Naive thymus-derived CD4-positive, alpha-beta T cell (primary cell): ENCODE results near the gene PEF1. TPM values are rescaled to one million over a fixed set of nuclear protein-coding genes. Genes with fewer than 3 reads are reported as not detected.
"Not testable (repeated sequence)": the region's sequence is repeated elsewhere in the genome, so short reads cannot be mapped to it uniquely, and the experiment has no call there.

Source experiments
- ATAC-seq: fragments of 150-1000 bp; cut with Tn5 transposase; 2 replicates; pipeline ENCODE4 v1.10.0; 2021; ENCODE audit warnings: mild to moderate bottlenecking, moderate library complexity
- CTCF ChIA-PET: fragments of 350-600 bp; sonication (Branson Sonifier 250); formaldehyde crosslinking; loops from one replicate; lab custom pipeline; 2021; ENCODE audit warnings: antibody characterized with exemption; lab: Charles Lee
- POLR2A ChIA-PET: fragments of 350-600 bp; sonication (Branson Sonifier 250); formaldehyde crosslinking; loops from one replicate; lab custom pipeline; 2021; ENCODE audit warnings: antibody characterized with exemption, inconsistent platforms; lab: Charles Lee
- DNase-seq, 9 donors: peaks; one replicate each; pipeline versions ENCODE4 v3.0.0 to v3.0.0-alpha.2; 2020 to 2022; ENCODE audit warnings: mixed read lengths in 1 of 9
- H3K27ac ChIP-seq: one replicate; pipeline ENCODE4 v1.7.0; 2013; ENCODE audit warnings: mild to moderate bottlenecking, low read depth, low read length, moderate library complexity
- H3K27me3 ChIP-seq, 2 donors: one replicate each; pipeline ENCODE4 v1.7.0; 2013; ENCODE audit warnings: low read length in 2 of 2, mild to moderate bottlenecking in 2 of 2, moderate library complexity in 2 of 2; ENCODE audit not compliant: control insufficient read depth in 2 of 2, insufficient read depth in 2 of 2
- H3K36me3 ChIP-seq, 3 experiments: 1 replicate in 2 of 3; 2 replicates in 1 of 3; pipeline ENCODE4 v1.7.0; 2013; ENCODE audit warnings: low read length in 3 of 3, mild to moderate bottlenecking in 3 of 3, moderate library complexity in 1 of 3; ENCODE audit not compliant: insufficient read depth in 3 of 3, control insufficient read depth in 2 of 3
- H3K4me1 ChIP-seq, 2 donors: one replicate each; pipeline ENCODE4 v1.7.0; 2013; ENCODE audit warnings: low read length in 2 of 2, mild to moderate bottlenecking in 2 of 2, moderate library complexity in 1 of 2; ENCODE audit not compliant: control insufficient read depth in 2 of 2, insufficient read depth in 2 of 2
- H3K4me3 ChIP-seq: 2 replicates; pipeline ENCODE4 v1.7.0; 2013; ENCODE audit warnings: mild to moderate bottlenecking, low read length
- H3K9me3 ChIP-seq, 3 experiments: 1 replicate in 2 of 3; 2 replicates in 1 of 3; pipeline ENCODE4 v1.7.0; 2013; ENCODE audit warnings: low read length in 3 of 3; ENCODE audit not compliant: control insufficient read depth in 2 of 3
- H3K27ac Mint-ChIP-seq, 9 donors: one replicate each; pipeline ENCODE4 v1.8.0; 2020 to 2022; ENCODE audit warnings: mixed read lengths in 9 of 9, mild to moderate bottlenecking in 8 of 9, moderate library complexity in 5 of 9, inconsistent platforms in 2 of 9
- H3K27me3 Mint-ChIP-seq, 5 donors: one replicate each; pipeline ENCODE4 v1.8.0; 2021 to 2022; ENCODE audit warnings: mixed read lengths in 5 of 5, mild to moderate bottlenecking in 1 of 5
- H3K36me3 Mint-ChIP-seq, 5 donors: one replicate each; pipeline ENCODE4 v1.8.0; 2020 to 2022; ENCODE audit warnings: mixed read lengths in 5 of 5, mild to moderate bottlenecking in 3 of 5, inconsistent platforms in 1 of 5
- H3K4me1 Mint-ChIP-seq, 7 donors: one replicate each; pipeline ENCODE4 v1.8.0; 2020 to 2022; ENCODE audit warnings: mixed read lengths in 7 of 7, mild to moderate bottlenecking in 3 of 7, inconsistent platforms in 1 of 7
- H3K4me3 Mint-ChIP-seq, 10 donors: one replicate each; pipeline ENCODE4 v1.8.0; 2020 to 2022; ENCODE audit warnings: mild to moderate bottlenecking in 10 of 10, mixed read lengths in 10 of 10, moderate library complexity in 6 of 10, inconsistent platforms in 2 of 10
- H3K9me3 Mint-ChIP-seq, 11 donors: one replicate each; pipeline ENCODE4 v1.8.0; 2020 to 2022; ENCODE audit warnings: mixed read lengths in 11 of 11, mild to moderate bottlenecking in 4 of 11, inconsistent platforms in 1 of 11, moderate library complexity in 1 of 11
- intact Hi-C, 2 donors: fragments of 100-400 bp; cut with micrococcal nuclease; formaldehyde crosslinking; loops; one replicate each; pipeline ENCODE4 v1.15.1; 2023
- polyA plus RNA-seq, 2 donors: library from polyadenylated mRNA; unstranded; fragments of 300-500 nt; fragmentation: Illumina TruSeq; gene quantifications; one replicate each; pipeline ENCODE4 v1.2.3, GENCODE V29; 2021
- total RNA-seq, 6 experiments: library from RNA in 5 of 6; stranded (reverse) in 5 of 6; gene quantifications; 1 replicate in 5 of 6; 2 replicates in 1 of 6; pipeline ENCODE4 v1.2.3 and lab custom pipeline; 2021 to 2026

Gene PEF1
- total and polyA plus RNA-seq, 7 experiments from 2014 or later: 37.7 to 87.7 (median 45.5) TPM

- no peaks in the 10 kb centered on the region for H3K36me3 ChIP-seq
- no peaks in the 10 kb centered on the region for H3K4me1 ChIP-seq
- CTCF ChIA-PET: interaction anchor here (0.6 kb wide), 1 partner anchor 825 kb away, joined by 3 read pairs; no protein-coding TSS in a partner anchor
- H3K36me3 Mint-ChIP-seq: no peaks in the 10 kb centered on the region
- no peaks in the 10 kb centered on the region for H3K9me3 ChIP-seq
- no peaks in the 10 kb centered on the region for H3K9me3 Mint-ChIP-seq
- DNase-seq (no peak), ATAC-seq (no peak)
- POLR2A ChIA-PET: no interaction called here
- peaks cover 0 to 6% (median 3%) of the 10 kb centered on the region in 7 donors for H3K4me1 Mint-ChIP-seq
- H3K4me3 Mint-ChIP-seq: no peak overlapping the region
- no peak overlapping the region for H3K27ac ChIP-seq
- H3K27me3 ChIP-seq: no peaks in the 10 kb centered on the region
- no peak overlapping the region for H3K4me3 ChIP-seq
- no peak overlapping the region for H3K27ac Mint-ChIP-seq
- peaks cover 23 to 35% (median 31%) of the 10 kb centered on the region in 5 donors for H3K27me3 Mint-ChIP-seq
- intact Hi-C loops: no loop called here
Observed at GRCh38 chr1:31591425-31592093, 53.1 kb downstream of the PEF1 start.

DNA sequence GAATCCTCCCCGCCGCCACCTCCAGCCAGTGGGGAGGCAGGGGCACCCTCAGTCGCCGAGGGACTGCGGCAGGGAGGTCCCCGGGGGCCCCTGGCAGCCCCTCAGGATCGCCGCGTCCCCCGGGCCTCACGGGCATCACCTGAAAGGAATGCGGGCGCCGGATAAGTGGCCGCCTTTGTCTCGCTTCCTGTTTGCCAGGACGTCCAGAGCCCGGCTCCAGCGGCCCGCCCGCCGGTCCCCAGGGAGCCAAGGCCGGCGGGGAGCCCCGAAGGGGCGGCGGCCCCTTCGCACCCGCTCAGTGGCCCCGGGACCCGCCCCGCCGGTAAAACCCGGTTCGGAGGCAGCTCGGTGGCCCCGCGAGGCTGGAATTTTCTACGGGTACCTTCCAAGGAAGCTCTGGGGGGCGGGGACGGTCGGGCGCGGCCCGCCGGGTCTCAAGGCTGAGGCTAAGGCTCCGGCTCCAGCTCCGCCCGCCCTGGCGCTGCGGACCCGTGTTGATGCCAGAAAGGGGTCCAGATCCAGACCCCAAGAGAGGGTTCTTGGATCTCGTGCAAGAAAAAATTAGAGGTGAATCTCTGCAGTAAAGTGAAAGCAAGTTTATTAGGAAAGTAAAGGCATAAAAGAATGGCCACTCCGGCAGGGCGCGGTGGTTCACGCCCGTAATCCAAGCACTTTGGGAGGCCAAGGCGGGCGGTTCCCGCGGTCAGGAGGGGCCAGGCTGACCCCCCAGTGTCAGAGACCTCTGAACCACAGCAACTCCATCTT, 55.7 kb downstream of the PEF1 start:
- ChIA-PET POLR2A (no interaction called here), CTCF (no interaction called here)

DNA sequence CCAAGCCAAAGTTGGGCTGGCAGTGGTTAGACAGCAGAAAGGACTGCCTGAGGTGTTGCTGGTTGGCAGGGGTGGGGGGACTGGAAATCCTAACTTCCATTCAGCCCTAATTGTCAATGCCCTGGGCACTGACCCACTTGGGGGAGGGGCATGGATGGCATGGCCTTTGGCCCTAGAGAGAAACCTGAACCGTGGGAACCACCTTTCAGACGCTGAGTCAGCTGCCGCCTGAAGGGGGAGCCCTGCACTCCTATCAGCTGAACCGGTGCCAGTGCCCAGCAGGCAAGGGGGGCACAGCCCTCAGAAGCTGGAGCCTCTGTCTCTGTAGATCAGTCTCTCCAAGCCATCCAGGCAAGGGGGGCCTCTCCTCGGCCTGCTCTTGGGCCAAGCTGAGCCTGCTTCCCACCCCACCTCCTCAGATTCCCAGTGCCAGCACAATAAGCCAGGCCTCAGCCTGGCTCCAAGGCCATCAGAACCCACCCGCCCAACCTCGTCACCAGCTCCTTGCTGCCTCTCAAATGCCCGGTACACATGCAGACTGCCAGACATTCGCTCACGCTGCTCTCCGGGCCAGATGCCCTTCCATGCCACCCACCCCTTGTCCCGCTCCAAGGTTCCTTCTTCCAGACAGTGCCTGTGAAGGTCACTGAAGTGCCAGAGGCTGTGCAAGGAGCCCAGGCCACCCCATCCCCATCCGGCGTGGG, 56.8 kb downstream of the PEF1 start:
- intact Hi-C loops: no loop called here
- no peak overlapping the region for H3K27ac ChIP-seq
- ATAC-seq: peak; percentile 72
- no peaks in the 10 kb centered on the region for H3K9me3 ChIP-seq
- no peaks in the 10 kb centered on the region for H3K36me3 ChIP-seq
- no peaks in the 10 kb centered on the region for H3K27me3 ChIP-seq
- peak in 4 of 9 donors; percentile 7 to 45 (median 12) for DNase-seq
- no peak overlapping the region for H3K4me3 ChIP-seq
- no peaks in the 10 kb centered on the region for H3K36me3 Mint-ChIP-seq
- POLR2A ChIA-PET: no interaction called here
- H3K27ac Mint-ChIP-seq: no peak overlapping the region
- H3K9me3 Mint-ChIP-seq: no peaks in the 10 kb centered on the region
- H3K27me3 Mint-ChIP-seq: peaks cover 23 to 31% (median 29%) of the 10 kb centered on the region in 5 donors
- H3K4me3 Mint-ChIP-seq: no peak overlapping the region
- H3K4me1 ChIP-seq: no peaks in the 10 kb centered on the region
- H3K4me1 Mint-ChIP-seq: peaks cover 0 to 6% (median 3%) of the 10 kb centered on the region in 7 donors
- CTCF ChIA-PET: interaction anchor here (0.6 kb wide), 1 partner anchor 932 kb away, joined by 3 read pairs; no protein-coding TSS in a partner anchor

More for the DNA sequence above, 55.7 kb downstream of the PEF1 start:
- H3K27me3 Mint-ChIP-seq: peaks cover 23 to 34% (median 30%) of the 10 kb centered on the region in 5 donors
- no peak for DNase-seq
- ATAC-seq: no peak
- H3K27ac Mint-ChIP-seq: peak overlapping the region in 1 of 9 donors; percentile 30
- no peaks in the 10 kb centered on the region for H3K4me1 ChIP-seq
- H3K9me3 Mint-ChIP-seq: no peaks in the 10 kb centered on the region
- H3K4me3 Mint-ChIP-seq: peak overlapping the region in 1 of 10 donors; percentile 20
- H3K36me3 ChIP-seq: no peaks in the 10 kb centered on the region
- H3K4me1 Mint-ChIP-seq: peaks cover 0 to 6% (median 3%) of the 10 kb centered on the region in 7 donors
- H3K9me3 ChIP-seq: no peaks in the 10 kb centered on the region
- H3K36me3 Mint-ChIP-seq: no peaks in the 10 kb centered on the region
- H3K27ac ChIP-seq: no peak overlapping the region
- no peaks in the 10 kb centered on the region for H3K27me3 ChIP-seq
- H3K4me3 ChIP-seq: no peak overlapping the region
- intact Hi-C loops: no loop called here

GRCh38 chr1:31587328-31587699, 57.4 kb downstream of the PEF1 start:
- H3K36me3 Mint-ChIP-seq, H3K4me3 ChIP-seq, H3K36me3 ChIP-seq, H3K9me3 Mint-ChIP-seq, ATAC-seq, H3K27ac ChIP-seq, intact Hi-C loops, H3K4me3 Mint-ChIP-seq, H3K4me1 Mint-ChIP-seq, H3K27ac Mint-ChIP-seq, H3K9me3 ChIP-seq, POLR2A ChIA-PET, H3K4me1 ChIP-seq, H3K27me3 ChIP-seq, DNase-seq: not testable (repeated sequence)
- H3K27me3 Mint-ChIP-seq: peaks cover 23 to 31% (median 28%) of the 10 kb centered on the region in 5 donors
- CTCF ChIA-PET: interaction anchor here (0.6 to 0.8 kb wide), 2 partner anchors 12 to 933 kb away, joined by 3 read pairs; no protein-coding TSS in a partner anchor

DNA sequence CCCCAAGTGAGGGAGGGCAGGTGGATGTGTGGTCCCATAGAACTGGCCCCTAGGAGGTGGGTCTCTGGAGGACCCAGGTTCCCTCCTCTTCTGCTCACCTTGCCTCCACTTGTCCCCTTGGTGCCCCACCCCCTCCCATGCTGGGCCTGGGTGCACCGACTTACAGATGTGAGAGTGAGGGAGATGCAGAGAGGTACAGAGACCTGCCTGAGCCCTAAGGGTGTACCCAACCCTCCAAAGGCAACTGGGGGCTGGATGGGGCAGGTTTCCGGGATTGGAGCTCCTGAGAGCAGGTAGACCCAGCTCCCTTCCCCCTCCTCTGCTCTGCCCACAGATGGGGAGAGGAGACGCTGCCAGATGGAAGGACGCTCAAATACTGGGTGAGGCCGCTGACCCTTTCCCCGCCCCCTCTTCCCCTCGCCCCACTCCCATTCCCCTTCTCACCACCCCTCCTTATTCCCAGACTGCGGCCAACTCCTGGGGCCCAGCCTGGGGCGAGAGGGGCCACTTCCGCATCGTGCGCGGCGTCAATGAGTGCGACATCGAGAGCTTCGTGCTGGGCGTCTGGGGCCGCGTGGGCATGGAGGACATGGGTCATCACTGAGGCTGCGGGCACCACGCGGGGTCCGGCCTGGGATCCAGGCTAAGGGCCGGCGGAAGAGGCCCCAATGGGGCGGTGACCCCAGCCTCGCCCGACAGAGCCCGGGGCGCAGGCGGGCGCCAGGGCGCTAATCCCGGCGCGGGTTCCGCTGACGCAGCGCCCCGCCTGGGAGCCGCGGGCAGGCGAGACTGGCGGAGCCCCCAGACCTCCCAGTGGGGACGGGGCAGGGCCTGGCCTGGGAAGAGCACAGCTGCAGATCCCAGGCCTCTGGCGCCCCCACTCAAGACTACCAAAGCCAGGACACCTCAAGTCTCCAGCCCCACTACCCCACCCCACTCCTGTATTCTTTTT, 58.0 kb downstream of the PEF1 start:
- no peaks in the 10 kb centered on the region for H3K9me3 Mint-ChIP-seq
- Histone ChIP-seq H3K4me3 (no peak overlapping the region), H3K4me1 (no peaks in the 10 kb centered on the region), H3K27me3 (no peaks in the 10 kb centered on the region), H3K9me3 (no peaks in the 10 kb centered on the region), H3K27ac (no peak overlapping the region), H3K36me3 (no peaks in the 10 kb centered on the region)
- no peaks in the 10 kb centered on the region for H3K36me3 Mint-ChIP-seq
- POLR2A ChIA-PET: no interaction called here
- ATAC-seq (peak; percentile 28), DNase-seq (no peak)
- no peak overlapping the region for H3K4me3 Mint-ChIP-seq
- intact Hi-C loops: no loop called here
- H3K4me1 Mint-ChIP-seq: peaks cover 0 to 6% (median 3%) of the 10 kb centered on the region in 7 donors
- CTCF ChIA-PET: interaction anchor here (0.6 to 0.8 kb wide), 2 partner anchors 11 to 933 kb away, joined by 3 read pairs; no protein-coding TSS in a partner anchor
- H3K27me3 Mint-ChIP-seq: peaks cover 20 to 24% (median 22%) of the 10 kb centered on the region in 5 donors
- H3K27ac Mint-ChIP-seq: no peak overlapping the region
